Measurements from ENCODE around the gene UBE2J1. TPM values are rescaled to one million over a fixed set of nuclear protein-coding genes. Genes with fewer than 3 reads are reported as not detected.
"Not testable (repeated sequence)": the region's sequence is repeated elsewhere in the genome, so short reads cannot be mapped to it uniquely, and the experiment has no call there.

UBE2J1 gene
- total and polyA plus RNA-seq, 10 donors, result 48.3 to 115 (median 71.7) TPM

GRCh38 chr6:89298680-89299465 is 53.6 kb downstream of the UBE2J1 start:
- Histone ChIP-seq H3K27me3 (replicated peaks in 1 of 7) (no peaks in the 10 kb centered on the region), H3K4me1 (peaks cover 0 to 24% (median 16%) of the 10 kb centered on the region in 6 donors), H3K27ac (peak overlapping the region in 2 of 8 donors; percentile 7 to 42), H3K9me3 (no peaks in the 10 kb centered on the region), H3K4me3 (no peak overlapping the region), H3K36me3 (no peaks in the 10 kb centered on the region)
- intact Hi-C loops (cut with DNase I; ENCODE audit: low total_unique reads), result no loop called here
- WGBS, 5 donors, result 56 to 70% (median 67%) methylated on average over 4 of the region's 4 CpGs
- no peak for TF ChIP-seq POLR2A (IDR thresholded peaks at IDR 0.05)
- TF ChIP-seq POLR2AphosphoS5 (IDR thresholded peaks at IDR 0.05), result no peak
- TF ChIP-seq CTCF (IDR thresholded peaks at IDR 0.05 in 8 of 11, conservative IDR thresholded peaks at IDR 0.05 in 3 of 11), result no peak
- DNase-seq, result no peak

GRCh38 chr6:89297695-89298351 is 54.7 kb downstream of the UBE2J1 start:
- Histone ChIP-seq H3K27ac (peak overlapping the region in 6 of 8 donors; percentile 7 to 47 (median 32)), H3K4me3 (peak overlapping the region in 1 of 8 donors; percentile 27), H3K36me3 (no peaks in the 10 kb centered on the region), H3K27me3 (replicated peaks in 1 of 7) (no peaks in the 10 kb centered on the region), H3K9me3 (no peaks in the 10 kb centered on the region), H3K4me1 (peaks cover 0 to 24% (median 16%) of the 10 kb centered on the region in 6 donors)
- DNase-seq, result no peak
- WGBS, 5 donors, result 13 to 56% (median 28%) methylated on average over 12 of the region's 12 CpGs
- TF ChIP-seq POLR2A (IDR thresholded peaks at IDR 0.05) (no peak), CTCF (IDR thresholded peaks at IDR 0.05 in 8 of 11, conservative IDR thresholded peaks at IDR 0.05 in 3 of 11) (no peak), POLR2AphosphoS5 (IDR thresholded peaks at IDR 0.05) (peak in 1 of 3 donors; percentile 34)
- intact Hi-C loops (cut with DNase I; ENCODE audit: low total_unique reads), result no loop called here

GRCh38 chr6:89295981-89296380 is 56.5 kb downstream of the UBE2J1 start:
- Histone ChIP-seq H3K36me3 (no peaks in the 10 kb centered on the region), H3K4me1 (peaks cover 0 to 24% (median 16%) of the 10 kb centered on the region in 6 donors), H3K27me3 (replicated peaks in 1 of 7) (no peaks in the 10 kb centered on the region), H3K27ac (no peak overlapping the region), H3K9me3 (no peaks in the 10 kb centered on the region), H3K4me3 (no peak overlapping the region)
- TF ChIP-seq POLR2AphosphoS5 (IDR thresholded peaks at IDR 0.05) (no peak), CTCF (IDR thresholded peaks at IDR 0.05 in 8 of 11, conservative IDR thresholded peaks at IDR 0.05 in 3 of 11) (no peak), POLR2A (IDR thresholded peaks at IDR 0.05) (no peak)
- intact Hi-C loops (cut with DNase I; ENCODE audit: low total_unique reads), result no loop called here
- DNase-seq, result no peak
- WGBS, 5 donors, result 94 to 100% (median 100%) methylated on average over 2 of the region's 2 CpGs

- H3K36me3 ChIP-seq; H3K27ac ChIP-seq; H3K4me3 ChIP-seq; H3K9me3 ChIP-seq; intact Hi-C loops (cut with DNase I; ENCODE audit: low total_unique reads); DNase-seq; H3K27me3 ChIP-seq (replicated peaks in 1 of 7): not testable (repeated sequence)
- H3K4me1 ChIP-seq, result peaks cover 0 to 24% (median 16%) of the 10 kb centered on the region in 6 donors
- WGBS, 5 donors, result 65 to 94% (median 80%) methylated on average over 1 of the region's 1 CpG
These were observed 57.4 kb downstream of the UBE2J1 start for GRCh38 chr6:89295116-89295515.

All from spleen (tissue), 11 donors.